ENCODE data around the gene ISYNA1. TPM values are rescaled to one million over a fixed set of nuclear protein-coding genes. Genes with fewer than 3 reads are reported as not detected.

Gene ISYNA1
- total and polyA plus RNA-seq, 10 of the 15 experiments (the other 5 are each of a cell fraction or from before 2014, with no cell fraction given) = 1.9 to 37.0 (median 9.1) TPM

DNA sequence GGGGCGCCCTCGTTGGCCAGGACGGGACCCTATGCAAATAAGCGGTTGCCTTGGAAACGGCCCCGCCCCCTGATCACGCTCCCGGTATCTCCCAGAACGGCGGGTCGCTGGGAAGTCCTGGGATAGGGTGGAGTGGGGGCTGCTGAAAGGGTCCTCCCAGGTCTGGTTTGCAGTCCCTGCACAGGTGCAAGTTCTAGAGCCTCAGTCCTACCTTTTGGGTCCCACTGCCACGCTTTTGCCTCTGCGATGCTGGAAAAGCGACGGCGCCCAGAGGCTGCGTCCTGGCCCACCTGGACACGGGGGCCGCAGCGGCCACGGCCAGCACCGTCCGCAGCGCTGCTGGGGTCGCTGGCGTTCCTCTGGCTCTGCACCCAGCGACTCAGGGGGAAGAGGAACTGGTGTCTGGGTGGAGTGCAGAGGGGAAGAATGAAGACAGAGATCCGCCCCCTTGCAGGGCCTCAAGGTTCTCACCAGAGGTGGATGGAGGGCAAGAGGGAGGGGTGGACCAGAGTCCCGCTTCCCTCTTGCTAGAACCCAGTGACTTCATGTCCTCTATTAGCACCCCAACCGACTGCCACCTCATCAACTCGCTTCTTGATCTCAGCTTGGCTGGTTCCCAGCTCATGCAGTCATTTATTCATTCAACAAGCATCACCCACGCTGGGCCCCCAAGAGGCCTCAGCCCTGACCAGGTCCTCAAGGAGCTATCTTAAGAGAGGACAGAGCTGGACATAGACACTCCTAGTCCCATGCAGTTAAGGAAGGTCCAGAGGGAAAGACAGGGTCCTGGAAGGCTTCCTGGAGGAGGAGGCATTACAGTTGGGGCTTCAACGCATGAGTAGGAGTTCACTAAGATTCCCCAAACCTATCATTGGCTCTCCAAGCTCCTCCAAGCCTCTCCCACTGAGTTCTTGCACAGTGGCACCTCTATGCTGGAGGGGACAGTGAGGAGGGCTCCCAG, 40.4 kb downstream of the ISYNA1 start, which contains the start of gene LRRC25 (continued):
- no peak for TF ChIP-seq ZNF24 (IDR thresholded peaks at IDR 0.05)
- no peak for TF ChIP-seq TBL1XR1 (IDR thresholded peaks at IDR 0.05; ENCODE audit: low read depth, low read length)
- TF ChIP-seq, protein P1, sequence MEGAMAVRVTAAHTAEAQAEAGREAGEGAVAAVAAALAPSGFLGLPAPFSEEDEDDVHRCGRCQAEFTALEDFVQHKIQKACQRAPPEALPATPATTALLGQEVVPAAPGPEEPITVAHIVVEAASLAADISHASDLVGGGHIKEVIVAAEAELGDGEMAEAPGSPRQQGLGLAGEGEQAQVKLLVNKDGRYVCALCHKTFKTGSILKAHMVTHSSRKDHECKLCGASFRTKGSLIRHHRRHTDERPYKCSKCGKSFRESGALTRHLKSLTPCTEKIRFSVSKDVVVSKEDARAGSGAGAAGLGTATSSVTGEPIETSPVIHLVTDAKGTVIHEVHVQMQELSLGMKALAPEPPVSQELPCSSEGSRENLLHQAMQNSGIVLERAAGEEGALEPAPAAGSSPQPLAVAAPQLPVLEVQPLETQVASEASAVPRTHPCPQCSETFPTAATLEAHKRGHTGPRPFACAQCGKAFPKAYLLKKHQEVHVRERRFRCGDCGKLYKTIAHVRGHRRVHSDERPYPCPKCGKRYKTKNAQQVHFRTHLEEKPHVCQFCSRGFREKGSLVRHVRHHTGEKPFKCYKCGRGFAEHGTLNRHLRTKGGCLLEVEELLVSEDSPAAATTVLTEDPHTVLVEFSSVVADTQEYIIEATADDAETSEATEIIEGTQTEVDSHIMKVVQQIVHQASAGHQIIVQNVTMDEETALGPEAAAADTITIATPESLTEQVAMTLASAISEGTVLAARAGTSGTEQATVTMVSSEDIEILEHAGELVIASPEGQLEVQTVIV (IDR thresholded peaks at IDR 0.05; ENCODE audit: borderline replicate concordance, partially characterized antibody) = no peak
- no peak for TF ChIP-seq SIX5 (IDR thresholded peaks at IDR 0.05; ENCODE audit: low read depth, low read length, severe bottlenecking)
- TF ChIP-seq HDAC2 (IDR thresholded peaks at IDR 0.05) = no peak
- peak; percentile 36 for TF ChIP-seq SP1 (IDR thresholded peaks at IDR 0.05; ENCODE audit: low read depth, low read length)
- TF ChIP-seq TCF12 (IDR thresholded peaks at IDR 0.05; ENCODE audit: low read depth, low read length) = 0 out of 2 replicates have a peak, but pooled peaks have one; percentile 12
- TF ChIP-seq ZZZ3 (IDR thresholded peaks at IDR 0.05; ENCODE audit: control insufficient read depth, insufficient read length, low read depth) = no peak
- no peak for TF ChIP-seq KDM1A (IDR thresholded peaks at IDR 0.05; ENCODE audit: borderline replicate concordance)
- TF ChIP-seq, protein P2, sequence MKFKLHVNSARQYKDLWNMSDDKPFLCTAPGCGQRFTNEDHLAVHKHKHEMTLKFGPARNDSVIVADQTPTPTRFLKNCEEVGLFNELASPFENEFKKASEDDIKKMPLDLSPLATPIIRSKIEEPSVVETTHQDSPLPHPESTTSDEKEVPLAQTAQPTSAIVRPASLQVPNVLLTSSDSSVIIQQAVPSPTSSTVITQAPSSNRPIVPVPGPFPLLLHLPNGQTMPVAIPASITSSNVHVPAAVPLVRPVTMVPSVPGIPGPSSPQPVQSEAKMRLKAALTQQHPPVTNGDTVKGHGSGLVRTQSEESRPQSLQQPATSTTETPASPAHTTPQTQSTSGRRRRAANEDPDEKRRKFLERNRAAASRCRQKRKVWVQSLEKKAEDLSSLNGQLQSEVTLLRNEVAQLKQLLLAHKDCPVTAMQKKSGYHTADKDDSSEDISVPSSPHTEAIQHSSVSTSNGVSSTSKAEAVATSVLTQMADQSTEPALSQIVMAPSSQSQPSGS (IDR thresholded peaks at IDR 0.05; ENCODE audit: low read length) = no peak
- no peak for TF ChIP-seq ETV6 (conservative IDR thresholded peaks at IDR 0.05 in 1 of 2, IDR thresholded peaks at IDR 0.05 in 1 of 2; ENCODE audit: borderline replicate concordance in 1 of 2, low read depth in 1 of 2)
- TF ChIP-seq WRNIP1 (IDR thresholded peaks at IDR 0.05; ENCODE audit: borderline replicate concordance, low read depth, low read length) = no peak
- TF ChIP-seq TCF7 (IDR thresholded peaks at IDR 0.05; ENCODE audit: borderline replicate concordance) = no peak
- TF ChIP-seq NR2F1 (conservative IDR thresholded peaks at IDR 0.05) = peak; percentile 42; the same call in 1 of the 2 replicates
- peak; percentile 76 for TF ChIP-seq SPI1 (IDR thresholded peaks at IDR 0.05; ENCODE audit: borderline replicate concordance, insufficient read depth, low read depth, low read length)
- no peak for TF ChIP-seq RELA (IDR thresholded peaks at IDR 0.05; ENCODE audit: borderline replicate concordance, partially characterized antibody)
- TF ChIP-seq, protein P3, sequence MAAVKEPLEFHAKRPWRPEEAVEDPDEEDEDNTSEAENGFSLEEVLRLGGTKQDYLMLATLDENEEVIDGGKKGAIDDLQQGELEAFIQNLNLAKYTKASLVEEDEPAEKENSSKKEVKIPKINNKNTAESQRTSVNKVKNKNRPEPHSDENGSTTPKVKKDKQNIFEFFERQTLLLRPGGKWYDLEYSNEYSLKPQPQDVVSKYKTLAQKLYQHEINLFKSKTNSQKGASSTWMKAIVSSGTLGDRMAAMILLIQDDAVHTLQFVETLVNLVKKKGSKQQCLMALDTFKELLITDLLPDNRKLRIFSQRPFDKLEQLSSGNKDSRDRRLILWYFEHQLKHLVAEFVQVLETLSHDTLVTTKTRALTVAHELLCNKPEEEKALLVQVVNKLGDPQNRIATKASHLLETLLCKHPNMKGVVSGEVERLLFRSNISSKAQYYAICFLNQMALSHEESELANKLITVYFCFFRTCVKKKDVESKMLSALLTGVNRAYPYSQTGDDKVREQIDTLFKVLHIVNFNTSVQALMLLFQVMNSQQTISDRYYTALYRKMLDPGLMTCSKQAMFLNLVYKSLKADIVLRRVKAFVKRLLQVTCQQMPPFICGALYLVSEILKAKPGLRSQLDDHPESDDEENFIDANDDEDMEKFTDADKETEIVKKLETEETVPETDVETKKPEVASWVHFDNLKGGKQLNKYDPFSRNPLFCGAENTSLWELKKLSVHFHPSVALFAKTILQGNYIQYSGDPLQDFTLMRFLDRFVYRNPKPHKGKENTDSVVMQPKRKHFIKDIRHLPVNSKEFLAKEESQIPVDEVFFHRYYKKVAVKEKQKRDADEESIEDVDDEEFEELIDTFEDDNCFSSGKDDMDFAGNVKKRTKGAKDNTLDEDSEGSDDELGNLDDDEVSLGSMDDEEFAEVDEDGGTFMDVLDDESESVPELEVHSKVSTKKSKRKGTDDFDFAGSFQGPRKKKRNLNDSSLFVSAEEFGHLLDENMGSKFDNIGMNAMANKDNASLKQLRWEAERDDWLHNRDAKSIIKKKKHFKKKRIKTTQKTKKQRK (IDR thresholded peaks at IDR 0.05; ENCODE audit: low read depth, low read length) = no peak
- no peak for TF ChIP-seq MEF2B (IDR thresholded peaks at IDR 0.05; ENCODE audit: partially characterized antibody, poor library complexity, severe bottlenecking)
- TF ChIP-seq, protein P4, sequence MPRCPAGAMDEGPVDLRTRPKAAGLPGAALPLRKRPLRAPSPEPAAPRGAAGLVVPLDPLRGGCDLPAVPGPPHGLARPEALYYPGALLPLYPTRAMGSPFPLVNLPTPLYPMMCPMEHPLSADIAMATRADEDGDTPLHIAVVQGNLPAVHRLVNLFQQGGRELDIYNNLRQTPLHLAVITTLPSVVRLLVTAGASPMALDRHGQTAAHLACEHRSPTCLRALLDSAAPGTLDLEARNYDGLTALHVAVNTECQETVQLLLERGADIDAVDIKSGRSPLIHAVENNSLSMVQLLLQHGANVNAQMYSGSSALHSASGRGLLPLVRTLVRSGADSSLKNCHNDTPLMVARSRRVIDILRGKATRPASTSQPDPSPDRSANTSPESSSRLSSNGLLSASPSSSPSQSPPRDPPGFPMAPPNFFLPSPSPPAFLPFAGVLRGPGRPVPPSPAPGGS (IDR thresholded peaks at IDR 0.05; ENCODE audit: borderline replicate concordance, insufficient read depth, low read depth, low read length, poor library complexity, severe bottlenecking) = no peak
- TF ChIP-seq NFYA (IDR thresholded peaks at IDR 0.05; ENCODE audit: borderline replicate concordance, low read depth, low read length) = no peak
